SJSA1 (cell line): ENCODE data around the gene ARSG. TPM values are rescaled to one million over a fixed set of nuclear protein-coding genes. Genes with fewer than 3 reads are reported as not detected.
"Not testable (repeated sequence)": the region's sequence is repeated elsewhere in the genome, so short reads cannot be mapped to it uniquely, and the experiment has no call there.

Experiments
- DNase-seq, 2 experiments: peaks; one replicate each; pipeline ENCODE4 v3.0.0-alpha.2; 2015 to 2020; ENCODE audit warnings: low spot score in 2 of 2, low read depth in 1 of 2
- H3K27ac ChIP-seq: fragments of 250-450 bp; sonication (Bioruptor Pico); 2 replicates; pipeline ENCODE4 v1.5.1; 2020; ENCODE audit warnings: mild to moderate bottlenecking, moderate library complexity
- H3K27me3 ChIP-seq: fragments of 250-450 bp; sonication (Bioruptor Pico); replicated peaks from 2 replicates; pipeline ENCODE4 v1.5.1; 2020; ENCODE audit warnings: mild to moderate bottlenecking, moderate library complexity
- H3K36me3 ChIP-seq: fragments of 250-450 bp; sonication (Bioruptor Pico); 2 replicates; pipeline ENCODE4 v1.5.1; 2020; ENCODE audit warnings: mild to moderate bottlenecking
- H3K4me1 ChIP-seq: fragments of 250-450 bp; sonication (Bioruptor Pico); replicated peaks from 2 replicates; pipeline ENCODE4 v1.6.1; 2021; ENCODE audit warnings: mild to moderate bottlenecking
- H3K4me3 ChIP-seq: fragments of 250-450 bp; sonication (Bioruptor Pico); 2 replicates; pipeline ENCODE4 v1.5.1; 2020; ENCODE audit warnings: mild to moderate bottlenecking
- H3K9me3 ChIP-seq: fragments of 250-450 bp; sonication (Bioruptor Pico); replicated peaks from 2 replicates; pipeline ENCODE4 v1.5.1; 2020; ENCODE audit warnings: mild to moderate bottlenecking
- total RNA-seq: library from RNA; depleted of rRNA; stranded (reverse); fragments of >200 nt; shearing (Covaris generic); gene quantifications from 2 replicates; pipeline ENCODE4 v1.2.3, GENCODE V29; 2014; rRNA removed

The ARSG gene
- not detected in 2 replicates for total RNA-seq

- no peak within 1 kb of the TSS for H3K27ac ChIP-seq
- 0 out of 2 replicates have a peak, but pooled peaks cover 4% of the 10 kb centered on the region for H3K9me3 ChIP-seq
- DNase-seq: no peak
- no peaks in the 10 kb centered on the region for H3K36me3 ChIP-seq
- peaks cover 20% of the 10 kb centered on the region for H3K4me1 ChIP-seq
- H3K27me3 ChIP-seq: peaks cover 73% of the 10 kb centered on the region
- H3K4me3 ChIP-seq: peak within 1 kb of the TSS; percentile 36
These were observed at the start of gene ARSG, which contains the start of gene SLC16A6 for GRCh38 chr17:68290955-68291835. ARSG (plus strand) TSS chr17:68291495; CDS start chr17:68307494, 15,999 bp downstream. SLC16A6 (minus strand) TSS chr17:68291127; CDS start chr17:68278320, 12,807 bp downstream.

DNA sequence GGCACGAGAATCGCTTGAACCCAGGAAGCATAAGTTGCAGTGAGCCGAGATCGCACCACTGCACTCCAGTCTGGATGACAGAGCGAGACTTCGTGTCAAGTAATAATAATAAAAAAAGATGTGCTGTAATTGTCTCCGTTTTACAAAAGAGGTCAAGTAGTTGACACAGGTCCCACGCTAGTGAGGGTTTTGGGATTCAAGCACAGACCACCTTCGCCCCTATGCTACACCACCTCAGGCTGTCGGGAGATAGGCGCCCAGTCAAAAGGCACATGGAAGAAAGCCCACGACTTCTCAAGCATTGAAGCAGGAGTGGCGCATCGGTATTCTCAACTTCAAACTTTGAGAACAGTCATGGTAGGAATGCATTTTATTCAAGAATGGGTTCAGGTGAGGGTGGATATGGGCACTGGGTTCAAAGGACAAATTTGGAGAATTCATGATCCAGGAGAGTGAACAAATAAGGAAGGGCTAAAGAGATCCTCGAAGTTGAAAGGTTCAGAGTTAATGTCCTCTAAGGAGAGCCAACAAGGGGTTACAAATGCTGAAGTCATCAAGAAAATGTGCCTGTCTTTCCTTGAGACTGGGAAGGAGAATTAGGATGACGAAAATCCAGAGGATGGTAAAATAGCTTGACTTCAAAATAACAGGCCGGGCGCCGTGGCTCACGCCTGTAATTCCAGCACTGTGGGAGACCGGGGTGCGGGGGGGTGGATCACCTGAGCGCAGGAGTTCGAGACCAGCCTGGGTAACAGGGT, 44.8 kb upstream of the ARSG start:
- Histone ChIP-seq H3K4me1 (peaks cover 8% of the 10 kb centered on the region), H3K27ac (no peak overlapping the region), H3K27me3 (no peaks in the 10 kb centered on the region), H3K9me3 (no peaks in the 10 kb centered on the region), H3K4me3 (no peak overlapping the region), H3K36me3 (peaks cover 3% of the 10 kb centered on the region; the same call in 1 of the 2 replicates)
- DNase-seq: peak in 1 of 2 experiments; percentile 19

DNA sequence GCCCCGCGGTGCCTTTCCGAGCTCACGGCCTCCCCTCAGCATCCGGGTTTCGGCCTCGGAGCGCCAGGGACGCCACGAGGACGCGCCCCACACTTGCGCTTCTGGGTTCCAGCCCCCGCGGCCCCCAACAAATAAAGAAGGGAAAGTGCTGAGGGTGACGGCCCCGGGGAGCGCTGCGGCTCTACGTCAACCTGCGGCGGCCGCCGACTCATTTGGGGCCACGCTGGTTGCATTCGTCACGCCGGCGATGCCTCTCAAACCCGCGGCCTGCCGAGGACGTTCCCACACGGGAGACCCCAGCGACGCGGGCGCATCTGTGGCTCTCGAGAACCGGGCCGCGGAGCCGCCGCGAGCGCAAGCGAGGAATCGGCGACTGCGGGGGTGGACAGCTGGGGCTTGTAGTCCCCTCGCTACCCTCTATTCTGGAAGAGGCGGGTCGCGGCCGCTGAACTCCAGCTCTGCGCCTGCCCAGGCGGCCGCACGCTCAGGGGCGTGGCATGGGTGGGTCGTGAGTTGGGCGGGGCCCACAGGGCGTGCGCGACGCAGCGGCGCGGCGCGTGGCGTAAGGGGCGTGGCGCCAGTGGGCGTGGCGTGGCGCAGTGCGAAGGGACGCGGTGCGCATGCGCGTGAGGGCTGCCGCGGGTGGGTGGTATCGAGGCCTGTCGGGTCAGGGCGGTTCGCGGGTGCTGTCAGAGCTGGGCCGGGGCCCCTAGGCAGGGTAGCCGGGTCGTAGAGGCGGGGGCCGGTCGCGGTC, 43.7 kb upstream of the ARSG start, which contains the start of gene AMZ2:
Gene AMZ2, plus strand, starts transcription at position 599 of the 754 bp plus-strand sequence. CDS start 2,145 bp downstream, outside the sequence.
- Histone ChIP-seq H3K4me1 (peaks cover 8% of the 10 kb centered on the region), H3K27ac (peak within 1 kb of the TSS; percentile 68), H3K4me3 (peak within 1 kb of the TSS; percentile 72), H3K36me3 (peaks cover 7% of the 10 kb centered on the region; the same call in 1 of the 2 replicates), H3K27me3 (no peaks in the 10 kb centered on the region), H3K9me3 (no peaks in the 10 kb centered on the region)
- DNase-seq: peak; percentile 96 to 98

DNA sequence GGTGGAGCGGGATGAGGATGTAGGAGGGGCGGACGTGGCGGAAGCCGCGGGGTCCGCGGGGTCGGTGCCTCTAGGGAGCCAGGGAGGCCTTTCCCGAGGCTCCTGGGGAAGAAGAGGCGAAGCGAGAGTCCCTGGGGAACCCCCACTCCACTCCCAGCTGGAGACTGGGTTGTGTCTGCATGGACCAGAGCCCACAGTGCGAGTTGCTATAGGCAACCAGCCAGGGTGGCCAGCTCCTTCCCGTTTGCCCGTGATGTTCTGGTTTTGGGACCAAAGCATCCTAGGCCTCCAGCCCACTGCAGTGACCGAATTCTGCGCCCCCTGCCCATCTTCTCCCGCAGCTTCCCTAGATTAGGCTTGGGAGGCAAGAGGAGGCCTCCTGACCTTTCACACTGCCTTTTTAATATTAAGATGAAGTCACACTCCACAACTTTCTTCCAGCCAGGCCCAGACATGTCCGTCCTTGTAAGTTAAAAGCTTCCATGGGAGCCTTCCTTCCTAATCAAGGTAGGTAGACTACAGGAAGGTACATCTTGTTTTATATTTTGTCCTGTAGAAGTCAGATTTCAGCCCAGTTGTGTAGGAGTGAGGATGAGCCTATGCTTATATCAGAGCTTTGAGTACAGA, 43.0 kb upstream of the ARSG start:
- Histone ChIP-seq H3K27me3 (no peaks in the 10 kb centered on the region), H3K36me3 (peaks cover 7% of the 10 kb centered on the region; the same call in 1 of the 2 replicates), H3K4me1 (peaks cover 8% of the 10 kb centered on the region), H3K4me3 (peak overlapping the region; percentile 72), H3K9me3 (no peaks in the 10 kb centered on the region), H3K27ac (peak overlapping the region; percentile 68)
- DNase-seq: peak in 1 of 2 experiments; percentile 80

DNA sequence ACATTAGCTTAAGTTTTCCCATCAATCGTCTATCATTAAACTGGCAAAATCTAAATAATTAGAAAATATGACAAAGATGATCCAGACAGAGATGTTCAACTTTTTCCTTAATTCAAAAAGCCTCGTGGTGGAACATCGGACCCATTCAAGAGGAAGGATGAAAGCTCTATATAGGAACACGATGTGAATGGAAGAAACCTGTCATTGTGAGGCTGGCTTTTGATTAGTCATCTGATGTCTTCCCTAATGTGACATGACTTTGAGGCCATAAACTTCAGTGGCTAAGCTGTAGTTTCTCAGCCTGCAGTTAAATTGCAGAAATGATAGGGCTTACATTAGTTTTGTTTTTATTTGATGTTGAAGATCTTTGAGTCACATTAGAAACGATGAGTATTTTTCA, 42.4 kb upstream of the ARSG start:
- no peak for DNase-seq
- Histone ChIP-seq H3K27ac (no peak overlapping the region), H3K27me3 (no peaks in the 10 kb centered on the region), H3K36me3 (peaks cover 9% of the 10 kb centered on the region; the same call in 1 of the 2 replicates), H3K4me1 (peaks cover 8% of the 10 kb centered on the region), H3K4me3 (no peak overlapping the region), H3K9me3 (no peaks in the 10 kb centered on the region)

GRCh38 chr17:68249354-68249765, 41.9 kb upstream of the ARSG start:
- Histone ChIP-seq H3K27me3 (no peaks in the 10 kb centered on the region), H3K9me3 (no peaks in the 10 kb centered on the region), H3K4me3 (no peak overlapping the region), H3K4me1 (peaks cover 8% of the 10 kb centered on the region), H3K36me3 (peaks cover 13% of the 10 kb centered on the region; the same call in 1 of the 2 replicates), H3K27ac (no peak overlapping the region)
- DNase-seq: no peak

GRCh38 chr17:68253426-68253825, 37.9 kb upstream of the ARSG start:
- not testable (repeated sequence) for H3K27ac ChIP-seq, H3K4me1 ChIP-seq, H3K4me3 ChIP-seq

DNA sequence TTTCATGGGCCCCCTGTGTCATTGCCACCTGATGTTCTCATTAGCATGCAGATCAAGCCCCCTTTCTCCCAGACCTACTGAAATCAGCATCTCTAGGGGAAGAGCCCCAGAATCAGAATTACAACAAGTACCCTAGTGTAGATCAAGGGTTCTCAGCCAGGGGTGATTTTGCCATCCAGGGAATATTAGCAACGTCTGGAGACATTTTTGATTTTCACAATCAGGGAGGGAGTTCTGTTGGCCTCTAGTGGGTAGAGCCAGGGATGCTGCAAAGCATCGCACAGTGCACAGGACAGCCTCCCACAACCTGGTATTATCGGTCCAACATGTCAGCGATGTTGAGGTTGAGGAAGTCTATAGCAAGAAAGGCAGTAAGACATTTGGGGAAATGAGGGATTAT, 36.1 kb upstream of the ARSG start:
- Histone ChIP-seq H3K27ac (no peak overlapping the region), H3K9me3 (no peaks in the 10 kb centered on the region), H3K36me3 (peaks cover 18% of the 10 kb centered on the region), H3K27me3 (no peaks in the 10 kb centered on the region), H3K4me3 (no peak overlapping the region), H3K4me1 (no peaks in the 10 kb centered on the region)
- no peak for DNase-seq

More at GRCh38 chr17:68253426-68253825, 37.9 kb upstream of the ARSG start:
- DNase-seq, H3K27me3 ChIP-seq, H3K9me3 ChIP-seq: not testable (repeated sequence)
- H3K36me3 ChIP-seq: peaks cover 18% of the 10 kb centered on the region

GRCh38 chr17:68255731-68256538, 35.4 kb upstream of the ARSG start:
- Histone ChIP-seq H3K9me3 (no peaks in the 10 kb centered on the region), H3K36me3 (peaks cover 18% of the 10 kb centered on the region), H3K4me3 (no peak overlapping the region), H3K27me3 (no peaks in the 10 kb centered on the region), H3K27ac (no peak overlapping the region), H3K4me1 (no peaks in the 10 kb centered on the region)
- no peak for DNase-seq

DNA sequence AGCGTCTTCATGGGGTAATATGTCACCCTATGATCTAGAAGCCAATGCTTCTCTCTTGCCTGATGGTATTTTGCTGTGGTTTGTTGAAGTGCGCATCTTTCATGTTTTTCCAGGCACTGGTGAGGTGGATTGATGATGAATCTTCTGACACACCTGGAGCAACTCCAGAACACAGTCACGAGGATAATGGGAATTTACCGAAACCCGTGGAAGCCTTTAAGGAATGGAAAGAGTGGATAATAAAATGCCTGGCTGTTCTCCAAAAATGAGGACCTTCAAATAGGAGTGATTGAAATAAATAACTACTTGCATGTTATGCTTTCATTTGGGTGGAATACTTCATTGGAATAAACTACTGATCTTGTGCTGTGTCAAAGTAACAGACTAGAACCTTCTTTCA, 34.6 kb upstream of the ARSG start:
- not testable (repeated sequence) for H3K4me3 ChIP-seq, DNase-seq, H3K9me3 ChIP-seq, H3K27ac ChIP-seq, H3K4me1 ChIP-seq, H3K27me3 ChIP-seq
- peaks cover 17% of the 10 kb centered on the region for H3K36me3 ChIP-seq

DNA sequence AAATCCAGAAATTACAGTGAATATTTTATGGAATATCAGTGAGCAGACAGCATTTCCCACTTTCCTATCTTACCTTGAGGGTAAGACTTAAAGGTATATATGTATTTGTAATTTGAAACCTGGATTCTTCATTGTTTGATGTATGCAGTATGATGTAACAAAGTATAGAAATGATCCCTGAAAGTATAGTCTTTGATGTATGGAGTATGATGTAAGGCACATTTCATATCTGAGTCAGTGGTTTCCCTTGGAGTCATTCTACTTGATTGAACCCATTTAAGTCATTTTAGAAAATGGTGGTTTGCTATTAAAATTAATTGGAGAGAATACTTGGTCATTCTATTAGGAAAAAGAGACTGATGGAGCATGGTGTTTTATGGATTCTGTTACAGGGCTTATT, 33.4 kb upstream of the ARSG start:
- Histone ChIP-seq H3K36me3 (peaks cover 15% of the 10 kb centered on the region), H3K4me1 (no peaks in the 10 kb centered on the region), H3K4me3 (no peak overlapping the region), H3K27ac (no peak overlapping the region), H3K9me3 (no peaks in the 10 kb centered on the region), H3K27me3 (no peaks in the 10 kb centered on the region)
- DNase-seq: no peak

DNA sequence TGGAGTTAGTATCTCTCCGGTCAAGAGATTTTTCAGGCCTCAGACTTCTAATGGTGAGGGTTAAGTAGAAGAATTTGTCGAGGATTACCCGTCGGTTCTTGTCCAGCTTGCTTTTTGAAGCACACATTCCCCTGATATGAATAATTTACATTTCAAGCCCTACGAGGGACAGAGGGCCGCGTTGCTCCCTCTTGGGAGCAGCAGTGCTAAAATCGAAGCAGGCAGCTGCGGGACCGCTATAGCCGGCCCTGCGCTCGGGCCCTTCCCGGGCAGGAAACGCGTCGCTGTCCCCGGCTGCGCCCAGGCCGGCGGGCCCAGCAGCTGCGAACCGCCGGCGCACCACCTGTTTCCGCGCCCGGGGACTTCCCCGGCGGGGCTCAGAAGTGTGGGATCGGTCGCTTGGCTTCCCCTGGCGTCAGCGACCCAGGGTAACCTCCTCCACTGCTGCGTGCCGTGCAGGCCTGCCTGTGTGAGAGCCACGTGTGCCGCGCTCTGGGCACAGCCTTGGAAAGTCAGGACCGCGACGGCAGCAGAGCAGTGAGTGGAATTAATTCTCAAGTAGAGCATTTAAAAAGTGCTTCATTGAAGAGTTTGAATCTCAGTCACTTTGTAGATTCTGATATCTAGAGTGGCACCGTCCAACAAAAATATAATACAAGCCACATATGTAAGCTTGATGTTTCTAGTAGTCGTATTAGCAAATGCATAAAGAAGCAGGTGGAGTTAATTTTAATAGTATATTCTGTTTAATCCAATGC, 32.2 kb upstream of the ARSG start:
- H3K27ac ChIP-seq, H3K27me3 ChIP-seq, H3K4me3 ChIP-seq, H3K4me1 ChIP-seq, DNase-seq, H3K9me3 ChIP-seq: not testable (repeated sequence)
- peaks cover 11% of the 10 kb centered on the region for H3K36me3 ChIP-seq
